Heart right ventricle (tissue), 16 donors: ENCODE results near the gene TPP1. TPM values are rescaled to one million over a fixed set of nuclear protein-coding genes. Genes with fewer than 3 reads are reported as not detected.
A peak's percentile ranks its signal among the peaks of the same experiment; 100 is the strongest.

Experiments
- ATAC-seq, 8 donors: fragments of 200-7000 bp; cut with Tn5 transposase; one replicate each; pipeline ENCODE4 v1.9.1; 2020; ENCODE audit warnings: mild to moderate bottlenecking in 8 of 8, moderate library complexity in 8 of 8, moderate number of reproducible peaks in 1 of 8
- DNase-seq, 2 donors: peaks; one replicate each; pipeline ENCODE4 v3.0.0-alpha.2; 2020
- H3K27ac ChIP-seq, 10 donors: fragments of 200-600 bp; sonication (generic) in 2 of 10; one replicate each; pipeline versions ENCODE4 v1.5.0 to v1.8.0; 2020 to 2022; ENCODE audit warnings: mild to moderate bottlenecking in 3 of 10
- H3K27me3 ChIP-seq, 7 donors: fragments of 200-600 bp; one replicate each; pipeline ENCODE4 v1.8.0; 2021 to 2022; ENCODE audit warnings: mild to moderate bottlenecking in 2 of 7
- H3K36me3 ChIP-seq, 9 donors: fragments of 200-600 bp; sonication (generic) in 1 of 9; one replicate each; pipeline versions ENCODE4 v1.5.0 to v1.8.0; 2020 to 2022; ENCODE audit warnings: mild to moderate bottlenecking in 2 of 9
- H3K4me1 ChIP-seq, 9 donors: fragments of 200-600 bp; sonication (generic) in 1 of 9; one replicate each; pipeline versions ENCODE4 v1.5.0 to v1.8.0; 2020 to 2022; ENCODE audit warnings: mild to moderate bottlenecking in 4 of 9
- H3K4me3 ChIP-seq, 10 donors: fragments of 200-600 bp; sonication (generic) in 2 of 10; one replicate each; pipeline versions ENCODE4 v1.5.0 to v1.8.0; 2020 to 2022; ENCODE audit warnings: mild to moderate bottlenecking in 7 of 10, moderate library complexity in 2 of 10
- H3K9me3 ChIP-seq, 11 donors: fragments of 200-600 bp in 10 of 11; sonication (generic) in 2 of 11; one replicate each; pipeline versions ENCODE4 v1.5.0 to v1.8.0; 2013 to 2022; ENCODE audit warnings: mild to moderate bottlenecking in 2 of 11, control low read depth in 1 of 11, moderate library complexity in 1 of 11
- WGBS, 2 donors: extraction: QIAGEN DNeasy Blood & Tissue Kit; methylation state at CpG; one replicate each; pipeline ENCODE4 v1.1.7; 2013; ENCODE audit warnings: inconsistent platforms in 1 of 2; 5-methylcytosine and 5-hydroxymethylcytosine counted together
- intact Hi-C, 10 donors: fragments of 100-400 bp; cut with DNase I; formaldehyde crosslinking; loops; one replicate each; pipeline versions ENCODE4 v1.11.1 to v1.14.2; 2022
- polyA plus RNA-seq, 2 donors: library from polyadenylated mRNA; stranded (reverse); fragments of 200-250 nt; gene quantifications; one replicate each; pipeline ENCODE4 v1.2.3, GENCODE V29; 2013
- total RNA-seq, 10 donors: library from RNA; stranded (reverse); fragmentation: NEBNext Ultra II Directional in 3 of 10; extraction: Animal tissue kit (Norgen Biotek cat#: 25700) in 3 of 10; gene quantifications; one replicate each; pipeline versions ENCODE4 v1.2.1 to v1.2.4, GENCODE V29; 2021 to 2023
- TF ChIP-seq, protein P1 (sequence below), 9 donors: fragments of 200-600 bp; sonication (generic) in 2 of 9; IDR thresholded peaks; one replicate each; pipeline versions ENCODE4 v1.5.0 to v1.8.0; 2021 to 2022; ENCODE audit warnings: antibody characterized with exemption in 9 of 9, mild to moderate bottlenecking in 5 of 9, moderate library complexity in 1 of 9
- donor health status: Arrhythmogenic right ventricular cardiomyopathy.
- donor health status: ischemic (EF 13 %, LVEDD 7.1; RV severe dilation, severe dysfunction).
- donor health status: healthy with polysubstance abuse.
- donor health status: DM: no; HTN: yes; CAD: no.
- donor health status: DM: no; HTN: no; CAD: no.
- donor health status: ischemic (EF 25% LVEDD 6.9; RV normal size, moderate dysfunction).
- donor health status: ischemic (EF 25% LVEDD 5.7; RV mildly dilated, moderate dysfunction).
- donor health status: healthy.
- donor health status: DM: yes; HTN: yes; CAD: no.
- donor health status: Ischemic cardiomyopathy.
- donor health status: ischemic (EF 35%, LVEDD 5.7; RV mildly dilated, moderate dysfunction).
- donor health status: nonischemic (EF 11% LVEDD 7.7; RV severe dilation, severe dysfunction).
- donor health status: DM: yes; HTN: yes; CAD: no.
- donor health status: PGD.
- donor health status: ischemic (EF 29% LVEDD 5.4; RV normal size, mild dysfunction).
- donor health status: nonischemic (EF 23%, LVEDD 6.1; RV moderate dilation, normal function).

The TPP1 gene
- total and polyA plus RNA-seq, 12 donors = 31.9 to 132 (median 66.2) TPM

DNA sequence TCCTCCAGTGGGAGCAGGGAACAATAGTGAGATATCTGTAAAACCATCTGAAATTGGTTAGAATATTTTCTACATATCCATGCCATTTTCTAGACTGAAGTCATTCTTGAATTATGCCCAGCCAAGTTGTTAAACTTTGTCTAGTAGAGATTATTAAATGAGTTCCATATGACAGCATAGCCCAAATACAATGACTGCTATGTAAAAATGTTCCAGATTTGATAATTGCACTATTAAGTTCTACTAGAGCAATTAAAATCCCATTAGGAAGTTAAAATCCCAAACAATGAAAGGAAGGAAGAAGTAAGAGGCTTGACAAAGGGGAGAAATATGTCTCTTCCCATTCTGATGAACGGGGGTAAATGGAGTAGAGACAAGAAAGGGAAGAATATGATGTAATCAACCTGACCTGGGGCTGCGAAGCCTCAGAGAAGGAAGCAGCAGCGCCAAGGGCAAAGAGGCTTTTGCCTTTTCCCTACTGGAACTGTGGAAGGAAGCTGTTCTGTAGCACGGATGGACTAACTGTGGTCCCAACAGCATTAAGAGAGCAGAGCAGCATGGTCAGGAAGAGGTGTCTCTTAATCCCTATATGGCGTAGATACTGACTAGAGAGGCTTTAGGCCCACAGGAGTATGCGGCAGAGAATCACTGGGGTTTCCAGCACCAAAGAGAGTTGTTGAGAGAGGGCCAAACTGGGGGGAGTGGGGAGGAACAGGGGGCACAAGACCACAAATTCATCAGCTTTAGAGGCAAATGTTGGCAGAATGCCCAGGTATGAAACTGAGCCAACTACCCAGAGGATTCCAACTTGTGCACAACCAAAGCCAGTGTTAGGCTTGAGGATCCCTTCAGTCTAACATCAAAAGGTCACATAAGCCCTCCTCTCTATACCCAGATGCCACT, 42.5 kb downstream of the TPP1 start:
- 17 to 24% methylated on average over 6 of the region's 6 CpGs for WGBS, 2 donors
- intact Hi-C loops = no loop called here
- TF ChIP-seq, protein P1, sequence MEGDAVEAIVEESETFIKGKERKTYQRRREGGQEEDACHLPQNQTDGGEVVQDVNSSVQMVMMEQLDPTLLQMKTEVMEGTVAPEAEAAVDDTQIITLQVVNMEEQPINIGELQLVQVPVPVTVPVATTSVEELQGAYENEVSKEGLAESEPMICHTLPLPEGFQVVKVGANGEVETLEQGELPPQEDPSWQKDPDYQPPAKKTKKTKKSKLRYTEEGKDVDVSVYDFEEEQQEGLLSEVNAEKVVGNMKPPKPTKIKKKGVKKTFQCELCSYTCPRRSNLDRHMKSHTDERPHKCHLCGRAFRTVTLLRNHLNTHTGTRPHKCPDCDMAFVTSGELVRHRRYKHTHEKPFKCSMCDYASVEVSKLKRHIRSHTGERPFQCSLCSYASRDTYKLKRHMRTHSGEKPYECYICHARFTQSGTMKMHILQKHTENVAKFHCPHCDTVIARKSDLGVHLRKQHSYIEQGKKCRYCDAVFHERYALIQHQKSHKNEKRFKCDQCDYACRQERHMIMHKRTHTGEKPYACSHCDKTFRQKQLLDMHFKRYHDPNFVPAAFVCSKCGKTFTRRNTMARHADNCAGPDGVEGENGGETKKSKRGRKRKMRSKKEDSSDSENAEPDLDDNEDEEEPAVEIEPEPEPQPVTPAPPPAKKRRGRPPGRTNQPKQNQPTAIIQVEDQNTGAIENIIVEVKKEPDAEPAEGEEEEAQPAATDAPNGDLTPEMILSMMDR (IDR thresholded peaks at IDR 0.05) = no peak
- Histone ChIP-seq H3K27ac (peak overlapping the region in 9 of 10 donors; percentile 37 to 82 (median 63)), H3K4me3 (no peak overlapping the region), H3K36me3 (no peaks in the 10 kb centered on the region), H3K4me1 (peaks cover 10 to 27% (median 21%) of the 10 kb centered on the region in 9 donors), H3K27me3 (no peaks in the 10 kb centered on the region), H3K9me3 (peaks cover 0 to 4% (median 0%) of the 10 kb centered on the region in 11 donors)
- ATAC-seq (peak; percentile 63 to 85 (median 75)), DNase-seq (peak in 1 of 2 donors; percentile 60)

DNA sequence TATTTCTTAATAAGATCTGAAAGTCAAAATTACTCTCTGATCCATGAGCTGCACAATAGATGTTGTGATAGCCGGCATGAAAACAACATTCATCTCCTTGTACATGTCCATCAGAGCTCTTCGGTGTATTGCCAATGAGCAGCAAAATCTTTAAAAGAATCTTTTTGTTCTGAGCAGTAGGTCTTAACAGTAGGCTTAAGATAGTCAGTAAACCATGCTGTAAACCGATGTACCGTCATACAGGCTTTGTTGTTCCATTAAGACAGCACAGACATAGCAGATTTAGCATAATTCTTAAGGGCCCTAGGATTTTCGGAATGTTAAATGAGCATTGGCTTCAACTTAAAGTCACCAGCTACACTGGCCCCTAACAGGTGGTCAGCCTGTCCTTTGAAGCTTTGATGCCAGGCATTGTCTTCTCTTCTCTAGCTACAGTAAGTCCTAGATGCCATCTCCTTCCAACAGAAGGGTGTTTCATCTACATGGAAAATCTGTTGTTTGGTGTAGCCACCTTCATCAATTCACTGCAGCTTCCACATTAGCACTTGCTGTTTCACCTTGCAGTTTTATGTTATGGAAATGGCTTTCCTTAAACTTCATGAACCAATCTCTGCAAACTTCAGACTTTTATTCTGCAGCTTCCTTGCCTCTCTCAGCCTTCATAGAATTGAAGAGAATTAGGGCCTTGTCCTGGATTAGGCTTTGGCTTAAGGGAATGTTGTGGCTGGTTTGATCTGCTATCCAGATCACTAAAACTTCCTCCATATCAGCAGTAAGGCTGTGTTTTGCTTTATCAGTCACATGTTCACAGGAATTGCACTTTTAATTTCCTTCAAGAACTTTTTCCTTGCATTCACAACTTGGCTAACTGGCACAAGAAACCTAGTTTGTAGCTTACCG, 44.2 kb downstream of the TPP1 start:
- peak overlapping the region in 2 of 10 donors; percentile 24 to 54 for H3K27ac ChIP-seq
- intact Hi-C loops = no loop called here
- peaks cover 0 to 8% (median 0%) of the 10 kb centered on the region in 9 donors for H3K36me3 ChIP-seq
- ATAC-seq (no peak), DNase-seq (no peak)
- WGBS, 2 donors = 84 to 90% methylated on average over 6 of the region's 6 CpGs
- H3K9me3 ChIP-seq = no peaks in the 10 kb centered on the region
- TF ChIP-seq, protein P1 (IDR thresholded peaks at IDR 0.05) = no peak
- peaks cover 10 to 27% (median 23%) of the 10 kb centered on the region in 9 donors for H3K4me1 ChIP-seq
- no peaks in the 10 kb centered on the region for H3K27me3 ChIP-seq
- H3K4me3 ChIP-seq = no peak overlapping the region

DNA sequence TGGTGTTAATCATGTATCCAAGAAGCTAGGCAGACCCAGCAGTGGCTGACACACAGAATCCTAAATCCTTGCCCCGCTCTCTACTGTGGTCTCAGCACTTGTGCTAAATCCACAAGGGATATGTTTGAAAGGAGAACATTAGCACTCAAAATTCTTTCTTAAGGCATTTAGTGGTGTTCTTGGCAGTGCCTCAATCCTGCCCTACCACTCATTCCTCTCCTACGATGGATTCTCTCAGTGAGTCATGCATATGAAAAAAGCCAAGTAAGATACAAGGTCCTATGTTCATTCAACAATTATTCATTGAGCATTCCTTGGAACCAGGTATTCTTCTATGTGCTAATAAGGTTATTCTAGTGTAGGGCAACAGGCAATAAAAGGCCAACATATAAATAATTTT, 47.0 kb downstream of the TPP1 start:
- ATAC-seq = no peak
- no peaks in the 10 kb centered on the region for H3K9me3 ChIP-seq
- 70 to 74% methylated on average over 2 of the region's 2 CpGs for WGBS, 2 donors

More for the DNA sequence above, 47.0 kb downstream of the TPP1 start:
- Histone ChIP-seq H3K36me3 (peaks cover 0 to 8% (median 0%) of the 10 kb centered on the region in 9 donors), H3K27me3 (no peaks in the 10 kb centered on the region), H3K4me3 (no peak overlapping the region), H3K4me1 (peaks cover 4 to 38% (median 25%) of the 10 kb centered on the region in 9 donors), H3K27ac (no peak overlapping the region)
- TF ChIP-seq, protein P1 (IDR thresholded peaks at IDR 0.05) = no peak
- intact Hi-C loops = no loop called here
- DNase-seq = no peak
